K562 (cell line): ENCODE results near the gene SUMO3. TPM values are rescaled to one million over a fixed set of nuclear protein-coding genes. Genes with fewer than 3 reads are reported as not detected.

ENCODE experiments used
- DPF2 ChIP-seq: fragments of 450-650 bp; IDR thresholded peaks from 2 replicates; pipeline ENCODE4 v1.6.1; 2016
- HNRNPL ChIP-seq: fragments of 200-400 bp; formaldehyde crosslinking; IDR thresholded peaks from 2 replicates; pipeline ENCODE4 v1.6.1; 2017; ENCODE audit warnings: low read depth, mild to moderate bottlenecking, low read length
- POLR3G ChIP-seq: IDR thresholded peaks from 2 replicates; pipeline ENCODE4 v1.6.1; 2011; ENCODE audit not compliant: insufficient read length, insufficient replicate concordance; ENCODE audit errors: extremely low read depth
- SETDB1 ChIP-seq: IDR thresholded peaks from one replicate; pipeline ENCODE4 v1.6.1; 2012; ENCODE audit warnings: low read length, control low read depth, inconsistent platforms
- SMAD2 ChIP-seq: fragments of 150-350 bp; IDR thresholded peaks from 2 replicates; pipeline ENCODE4 v1.6.1; 2014; ENCODE audit warnings: low read depth, mild to moderate bottlenecking, low read length
- SP1 ChIP-seq: sonication (generic); formaldehyde crosslinking; IDR thresholded peaks from 2 replicates; pipeline ENCODE4 v1.8.1; 2022; ENCODE audit warnings: mild to moderate bottlenecking, missing genetic modification reagents
- TFAP4 ChIP-seq: sonication (generic); formaldehyde crosslinking; IDR thresholded peaks from 2 replicates; pipeline ENCODE4 v1.8.0; 2022; ENCODE audit warnings: missing genetic modification reagents, mild to moderate bottlenecking, moderate library complexity, borderline replicate concordance
- USF2 ChIP-seq: sonication (generic); formaldehyde crosslinking; IDR thresholded peaks from 2 replicates; pipeline ENCODE4 v1.5.0; 2020; ENCODE audit warnings: missing genetic modification reagents
- polyA plus RNA-seq, 8 experiments: library from polyadenylated mRNA; depleted of rRNA in 4 of 8; stranded (reverse) in 5 of 8; unstranded in 3 of 8; fragments of >200 nt; fragmentation: Nextera tagmentation in 2 of 8; fragmentation: Illumina TruSeq in 1 of 8; extraction: Ambion mirVana in 2 of 8; extraction: Trizol in 1 of 8; gene quantifications; 2 replicates each; pipeline versions ENCODE4 v1.2.1 to v1.2.3, GENCODE V29; 2011 to 2014; ENCODE audit warnings: inconsistent platforms in 1 of 8, missing spikeins in 1 of 8
- total RNA-seq, 7 experiments: library from RNA; depleted of rRNA in 6 of 7; stranded (reverse); fragments of >200 nt in 6 of 7; fragmentation: Illumina TruSeq in 2 of 7; extraction: Trizol in 2 of 7; gene quantifications; 2 replicates each; pipeline versions ENCODE4 v1.2.1 to v1.2.3, GENCODE V29; 2011 to 2021; ENCODE audit warnings: low replicate concordance in 1 of 7
- TF ChIP-seq, protein P1 (sequence below): fragments of 200-800 bp; sonication (Bioruptor generic); IDR thresholded peaks from 2 replicates; pipeline ENCODE4 v1.6.1; 2017; ENCODE audit warnings: missing genetic modification characterization, missing compliant biosample characterization
- TF ChIP-seq, protein P2 (sequence below): IDR thresholded peaks from 2 replicates; pipeline ENCODE4 v1.6.1; 2014; ENCODE audit warnings: antibody characterized with exemption
- TF ChIP-seq, protein P3 (sequence below): sonication (generic); formaldehyde crosslinking; IDR thresholded peaks from 2 replicates; pipeline ENCODE4 v1.9.0; 2022; ENCODE audit warnings: mild to moderate bottlenecking, missing genetic modification reagents
- TF ChIP-seq, protein P4 (sequence below), 2 experiments: fragments of 450-650 bp; formaldehyde crosslinking in 1 of 2; IDR thresholded peaks; 2 replicates each; pipeline versions ENCODE4 v1.4.0 to v1.6.1; 2014 to 2020; ENCODE audit warnings: mild to moderate bottlenecking in 2 of 2, borderline replicate concordance in 1 of 2, low read depth in 1 of 2

Gene SUMO3
- total and polyA plus RNA-seq, 9 of the 15 experiments (the other 6 are each of a cell fraction or from before 2014, with no cell fraction given) = 13.9 to 143 (median 113) TPM

GRCh38 chr21:44765231-44766013 lies 52.4 kb downstream of the SUMO3 start (continued):
- TF ChIP-seq TFAP4 (CRISPR knock-in tag) = peak; percentile 80
- TF ChIP-seq HNRNPL = 0 out of 2 replicates have a peak, but pooled peaks have one; percentile 19
- TF ChIP-seq, protein P1, sequence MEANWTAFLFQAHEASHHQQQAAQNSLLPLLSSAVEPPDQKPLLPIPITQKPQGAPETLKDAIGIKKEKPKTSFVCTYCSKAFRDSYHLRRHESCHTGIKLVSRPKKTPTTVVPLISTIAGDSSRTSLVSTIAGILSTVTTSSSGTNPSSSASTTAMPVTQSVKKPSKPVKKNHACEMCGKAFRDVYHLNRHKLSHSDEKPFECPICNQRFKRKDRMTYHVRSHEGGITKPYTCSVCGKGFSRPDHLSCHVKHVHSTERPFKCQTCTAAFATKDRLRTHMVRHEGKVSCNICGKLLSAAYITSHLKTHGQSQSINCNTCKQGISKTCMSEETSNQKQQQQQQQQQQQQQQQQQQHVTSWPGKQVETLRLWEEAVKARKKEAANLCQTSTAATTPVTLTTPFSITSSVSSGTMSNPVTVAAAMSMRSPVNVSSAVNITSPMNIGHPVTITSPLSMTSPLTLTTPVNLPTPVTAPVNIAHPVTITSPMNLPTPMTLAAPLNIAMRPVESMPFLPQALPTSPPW (CRISPR knock-in tag) = peak; percentile 69
- TF ChIP-seq, protein P2, sequence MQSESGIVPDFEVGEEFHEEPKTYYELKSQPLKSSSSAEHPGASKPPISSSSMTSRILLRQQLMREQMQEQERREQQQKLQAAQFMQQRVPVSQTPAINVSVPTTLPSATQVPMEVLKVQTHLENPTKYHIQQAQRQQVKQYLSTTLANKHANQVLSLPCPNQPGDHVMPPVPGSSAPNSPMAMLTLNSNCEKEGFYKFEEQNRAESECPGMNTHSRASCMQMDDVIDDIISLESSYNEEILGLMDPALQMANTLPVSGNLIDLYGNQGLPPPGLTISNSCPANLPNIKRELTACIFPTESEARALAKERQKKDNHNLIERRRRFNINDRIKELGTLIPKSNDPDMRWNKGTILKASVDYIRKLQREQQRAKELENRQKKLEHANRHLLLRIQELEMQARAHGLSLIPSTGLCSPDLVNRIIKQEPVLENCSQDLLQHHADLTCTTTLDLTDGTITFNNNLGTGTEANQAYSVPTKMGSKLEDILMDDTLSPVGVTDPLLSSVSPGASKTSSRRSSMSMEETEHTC = 0 out of 2 replicates have a peak, but pooled peaks have one; percentile 21
- TF ChIP-seq SETDB1 = no peak
- TF ChIP-seq, protein P3, sequence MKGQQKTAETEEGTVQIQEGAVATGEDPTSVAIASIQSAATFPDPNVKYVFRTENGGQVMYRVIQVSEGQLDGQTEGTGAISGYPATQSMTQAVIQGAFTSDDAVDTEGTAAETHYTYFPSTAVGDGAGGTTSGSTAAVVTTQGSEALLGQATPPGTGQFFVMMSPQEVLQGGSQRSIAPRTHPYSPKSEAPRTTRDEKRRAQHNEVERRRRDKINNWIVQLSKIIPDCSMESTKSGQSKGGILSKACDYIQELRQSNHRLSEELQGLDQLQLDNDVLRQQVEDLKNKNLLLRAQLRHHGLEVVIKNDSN (CRISPR knock-in tag) = peak; percentile 79
- TF ChIP-seq, protein P4, sequence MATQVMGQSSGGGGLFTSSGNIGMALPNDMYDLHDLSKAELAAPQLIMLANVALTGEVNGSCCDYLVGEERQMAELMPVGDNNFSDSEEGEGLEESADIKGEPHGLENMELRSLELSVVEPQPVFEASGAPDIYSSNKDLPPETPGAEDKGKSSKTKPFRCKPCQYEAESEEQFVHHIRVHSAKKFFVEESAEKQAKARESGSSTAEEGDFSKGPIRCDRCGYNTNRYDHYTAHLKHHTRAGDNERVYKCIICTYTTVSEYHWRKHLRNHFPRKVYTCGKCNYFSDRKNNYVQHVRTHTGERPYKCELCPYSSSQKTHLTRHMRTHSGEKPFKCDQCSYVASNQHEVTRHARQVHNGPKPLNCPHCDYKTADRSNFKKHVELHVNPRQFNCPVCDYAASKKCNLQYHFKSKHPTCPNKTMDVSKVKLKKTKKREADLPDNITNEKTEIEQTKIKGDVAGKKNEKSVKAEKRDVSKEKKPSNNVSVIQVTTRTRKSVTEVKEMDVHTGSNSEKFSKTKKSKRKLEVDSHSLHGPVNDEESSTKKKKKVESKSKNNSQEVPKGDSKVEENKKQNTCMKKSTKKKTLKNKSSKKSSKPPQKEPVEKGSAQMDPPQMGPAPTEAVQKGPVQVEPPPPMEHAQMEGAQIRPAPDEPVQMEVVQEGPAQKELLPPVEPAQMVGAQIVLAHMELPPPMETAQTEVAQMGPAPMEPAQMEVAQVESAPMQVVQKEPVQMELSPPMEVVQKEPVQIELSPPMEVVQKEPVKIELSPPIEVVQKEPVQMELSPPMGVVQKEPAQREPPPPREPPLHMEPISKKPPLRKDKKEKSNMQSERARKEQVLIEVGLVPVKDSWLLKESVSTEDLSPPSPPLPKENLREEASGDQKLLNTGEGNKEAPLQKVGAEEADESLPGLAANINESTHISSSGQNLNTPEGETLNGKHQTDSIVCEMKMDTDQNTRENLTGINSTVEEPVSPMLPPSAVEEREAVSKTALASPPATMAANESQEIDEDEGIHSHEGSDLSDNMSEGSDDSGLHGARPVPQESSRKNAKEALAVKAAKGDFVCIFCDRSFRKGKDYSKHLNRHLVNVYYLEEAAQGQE (IDR thresholded peaks at IDR 0.05; ENCODE audit: borderline replicate concordance) = peak; percentile 11; the same call in 1 of the 2 replicates
- TF ChIP-seq, protein P4 (CRISPR knock-in tag; IDR thresholded peaks at IDR 0.05; ENCODE audit: low read depth) = no peak
- no peak for TF ChIP-seq POLR3G
- peak; percentile 62 for TF ChIP-seq USF2 (CRISPR knock-in tag)
- no peak for TF ChIP-seq SMAD2
- no peak for TF ChIP-seq DPF2
- TF ChIP-seq SP1 (CRISPR knock-in tag) = 0 out of 2 replicates have a peak, but pooled peaks have one; percentile 13
